Thyroid gland (tissue), 4 donors: Measurements from ENCODE around the gene TADA3.

Experiments
- POLR2A ChIP-seq, 2 donors: fragments of 450-650 bp; IDR thresholded peaks; one replicate each; pipeline ENCODE4 v1.6.1; 2017; ENCODE audit warnings: antibody characterized with exemption in 2 of 2, mild to moderate bottlenecking in 2 of 2, moderate library complexity in 1 of 2
- TF ChIP-seq, protein P1 (sequence below), 6 experiments: fragments of 200-600 bp in 3 of 6; fragments of 450-650 bp in 3 of 6; sonication (generic) in 3 of 6; IDR thresholded peaks; one replicate each; pipeline ENCODE4 v1.5.1; 2016 to 2019; ENCODE audit warnings: antibody characterized with exemption in 6 of 6, mild to moderate bottlenecking in 2 of 6, inconsistent platforms in 1 of 6, moderate library complexity in 1 of 6

DNA sequence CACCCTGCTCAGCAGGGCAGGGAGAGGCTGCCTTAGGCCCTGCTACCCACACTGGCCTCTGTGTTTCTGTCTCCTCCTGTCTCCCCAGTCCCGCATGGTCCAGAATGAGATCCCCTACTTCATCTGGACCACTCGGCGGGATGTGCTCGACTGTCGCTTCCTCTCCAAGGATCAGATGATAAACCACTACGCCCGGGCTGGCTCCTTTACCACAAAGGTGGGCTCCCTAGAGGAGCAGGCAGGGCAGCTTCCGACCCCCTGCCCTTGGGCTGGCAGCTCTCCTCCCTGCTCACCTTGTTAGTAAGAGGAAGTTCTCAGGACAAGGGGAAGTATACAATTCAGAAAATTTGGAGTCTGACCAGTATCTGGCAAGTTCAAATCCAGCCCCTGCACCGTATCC is 23.7 kb upstream of the TADA3 start:
- TF ChIP-seq, protein P1, sequence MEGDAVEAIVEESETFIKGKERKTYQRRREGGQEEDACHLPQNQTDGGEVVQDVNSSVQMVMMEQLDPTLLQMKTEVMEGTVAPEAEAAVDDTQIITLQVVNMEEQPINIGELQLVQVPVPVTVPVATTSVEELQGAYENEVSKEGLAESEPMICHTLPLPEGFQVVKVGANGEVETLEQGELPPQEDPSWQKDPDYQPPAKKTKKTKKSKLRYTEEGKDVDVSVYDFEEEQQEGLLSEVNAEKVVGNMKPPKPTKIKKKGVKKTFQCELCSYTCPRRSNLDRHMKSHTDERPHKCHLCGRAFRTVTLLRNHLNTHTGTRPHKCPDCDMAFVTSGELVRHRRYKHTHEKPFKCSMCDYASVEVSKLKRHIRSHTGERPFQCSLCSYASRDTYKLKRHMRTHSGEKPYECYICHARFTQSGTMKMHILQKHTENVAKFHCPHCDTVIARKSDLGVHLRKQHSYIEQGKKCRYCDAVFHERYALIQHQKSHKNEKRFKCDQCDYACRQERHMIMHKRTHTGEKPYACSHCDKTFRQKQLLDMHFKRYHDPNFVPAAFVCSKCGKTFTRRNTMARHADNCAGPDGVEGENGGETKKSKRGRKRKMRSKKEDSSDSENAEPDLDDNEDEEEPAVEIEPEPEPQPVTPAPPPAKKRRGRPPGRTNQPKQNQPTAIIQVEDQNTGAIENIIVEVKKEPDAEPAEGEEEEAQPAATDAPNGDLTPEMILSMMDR (IDR thresholded peaks at IDR 0.05), result no peak
- no peak for TF ChIP-seq POLR2A (IDR thresholded peaks at IDR 0.05)
